HCT116 (cell line): Measurements from ENCODE around the gene OR51F1. TPM values are rescaled to one million over a fixed set of nuclear protein-coding genes. Genes with fewer than 3 reads are reported as not detected.

Source experiments
- ATAC-seq: fragments of 200-7000 bp; cut with Tn5 transposase; 2 replicates; pipeline ENCODE4 v1.9.1; 2020; ENCODE audit warnings: mild to moderate bottlenecking, moderate library complexity
- BruUV-seq: library from RNA; stranded (reverse); fragments of 400-500 nt; replicated peaks from 2 replicates; lab custom pipeline; 2021; lab: Mats Ljungman, UMichigan
- CTCF ChIA-PET: fragments of 300-600 bp; sonication (Branson Sonifier 250); formaldehyde crosslinking; loops from one replicate; lab custom pipeline; 2021; ENCODE audit warnings: antibody characterized with exemption; lab: Charles Lee
- POLR2A ChIA-PET: fragments of 300-600, 350-600 bp; sonication (Branson Sonifier 250); formaldehyde crosslinking; loops from one replicate; lab custom pipeline; 2021; ENCODE audit warnings: antibody characterized with exemption; lab: Charles Lee
- RAD21 ChIA-PET, 2 experiments: fragments of 300-600 bp; sonication (Branson Sonifier 250); formaldehyde crosslinking; loops; one replicate each; lab custom pipeline; 2023; ENCODE audit warnings: low total read pairs in 2 of 2; ENCODE audit not compliant: uncharacterized antibody in 2 of 2, unreplicated experiment in 2 of 2, low non-redundant PET in 1 of 2; lab: Charles Lee
- DNase-seq: peaks from one replicate; pipeline ENCODE4 v3.0.0-alpha.2; 2010; ENCODE audit warnings: low read depth, low spot score
- H2AFZ ChIP-seq: fragments of 200-600 bp; shearing (Covaris generic), sonication (generic); 2 replicates; pipeline ENCODE4 v1.6.1; 2017; ENCODE audit warnings: low read depth, mixed run types, mixed read lengths, antibody characterized with exemption, low read length; ENCODE audit not compliant: poor library complexity, severe bottlenecking
- H3K27ac ChIP-seq: 2 replicates; pipeline ENCODE4 v1.5.1; 2012; ENCODE audit warnings: low read depth, low read length
- H3K27me3 ChIP-seq: fragments of 200-600 bp; sonication (generic); 2 replicates; pipeline ENCODE4 v1.6.1; 2016; ENCODE audit warnings: mixed run types, low read length, mixed read lengths; ENCODE audit not compliant: insufficient read depth
- H3K36me3 ChIP-seq, 2 experiments: fragments of 200-500 bp in 1 of 2; fragments of 200-600 bp in 1 of 2; sonication (Bioruptor generic) in 1 of 2; sonication (generic) in 1 of 2; 2 replicates each; pipeline versions ENCODE4 v1.5.1 to v1.6.1; 2014 to 2016; ENCODE audit warnings: low read length in 2 of 2, inconsistent platforms in 1 of 2, mixed read lengths in 1 of 2, mixed run types in 1 of 2; ENCODE audit not compliant: insufficient read depth in 2 of 2, control insufficient read depth in 1 of 2
- H3K4me1 ChIP-seq, 2 experiments: fragments of 200-600 bp in 1 of 2; sonication (generic) in 1 of 2; 2 replicates each; pipeline versions ENCODE4 v1.5.1 to v1.6.1; 2012 to 2017; ENCODE audit warnings: low read length in 2 of 2, inconsistent platforms in 1 of 2, mild to moderate bottlenecking in 1 of 2, mixed read lengths in 1 of 2, mixed run types in 1 of 2, moderate library complexity in 1 of 2; ENCODE audit not compliant: insufficient read depth in 2 of 2, control insufficient read depth in 1 of 2
- H3K4me2 ChIP-seq: fragments of 200-600 bp; sonication (generic); 2 replicates; pipeline ENCODE4 v1.6.1; 2017; ENCODE audit warnings: mixed run types, low read length, mixed read lengths
- H3K4me3 ChIP-seq, 2 experiments: fragments of 200-600 bp in 1 of 2; sonication (generic) in 1 of 2; replicated peaks in 1 of 2; 2 replicates each; pipeline ENCODE4 v1.5.1; 2011 to 2016; ENCODE audit warnings: low read length in 2 of 2, control low read depth in 1 of 2, low read depth in 1 of 2, mild to moderate bottlenecking in 1 of 2, mixed read lengths in 1 of 2, mixed run types in 1 of 2
- H3K79me2 ChIP-seq: fragments of 200-600 bp; sonication (generic); 2 replicates; pipeline ENCODE4 v1.6.1; 2017; ENCODE audit warnings: mild to moderate bottlenecking, mixed run types, low read length, moderate library complexity, mixed read lengths; ENCODE audit not compliant: insufficient read depth
- H3K9ac ChIP-seq: fragments of 200-600 bp; sonication (generic); 2 replicates; pipeline ENCODE4 v1.6.1; 2016; ENCODE audit warnings: low read length, mixed read lengths
- H3K9me2 ChIP-seq: fragments of 200-600 bp; sonication (generic), shearing (Covaris generic); 2 replicates; pipeline ENCODE4 v1.6.1; 2017; ENCODE audit warnings: mixed run types, mild to moderate bottlenecking, moderate library complexity; ENCODE audit not compliant: insufficient read depth
- H3K9me3 ChIP-seq, 2 experiments: fragments of 200-500 bp in 1 of 2; fragments of 200-600 bp in 1 of 2; sonication (Bioruptor generic) in 1 of 2; sonication (generic) in 1 of 2; 2 replicates each; pipeline ENCODE4 v1.6.1; 2014 to 2017; ENCODE audit warnings: low read length in 2 of 2, mixed read lengths in 2 of 2, inconsistent platforms in 1 of 2, low read depth in 1 of 2, mild to moderate bottlenecking in 1 of 2, mixed run types in 1 of 2, moderate library complexity in 1 of 2; ENCODE audit not compliant: control insufficient read depth in 1 of 2, insufficient read depth in 1 of 2
- H4K20me1 ChIP-seq: fragments of 200-600 bp; sonication (generic), shearing (Covaris generic); 2 replicates; pipeline ENCODE4 v1.6.1; 2017; ENCODE audit warnings: mixed run types, mild to moderate bottlenecking, moderate library complexity; ENCODE audit not compliant: insufficient read depth
- ATF3 ChIP-seq: IDR thresholded peaks from 2 replicates; pipeline ENCODE4 v1.6.1; 2012
- CBX3 ChIP-seq: IDR thresholded peaks from 2 replicates; pipeline ENCODE4 v1.6.1; 2012; ENCODE audit warnings: low read depth
- ELF1 ChIP-seq: IDR thresholded peaks from 2 replicates; pipeline ENCODE4 v1.6.1; 2012; ENCODE audit warnings: low read depth, borderline replicate concordance
- FOSL1 ChIP-seq: IDR thresholded peaks from 2 replicates; pipeline ENCODE4 v1.6.1; 2012; ENCODE audit warnings: low read depth
- JUND ChIP-seq: IDR thresholded peaks from 2 replicates; pipeline ENCODE4 v1.6.1; 2012
- MAX ChIP-seq: IDR thresholded peaks from 2 replicates; pipeline ENCODE4 v1.6.1; 2012
- POLR2A ChIP-seq: IDR thresholded peaks from 2 replicates; pipeline ENCODE4 v1.7.0; 2011; ENCODE audit warnings: borderline replicate concordance; ENCODE audit not compliant: insufficient read depth, insufficient read length; ENCODE audit errors: extremely low read depth
- POLR2AphosphoS5 ChIP-seq: IDR thresholded peaks from 2 replicates; pipeline ENCODE4 v1.6.1; 2011; ENCODE audit warnings: mild to moderate bottlenecking, low read depth, low read length, moderate library complexity
- RAD21 ChIP-seq: IDR thresholded peaks from 2 replicates; pipeline ENCODE4 v1.6.1; 2012; ENCODE audit warnings: low read depth, mild to moderate bottlenecking
- REST ChIP-seq: IDR thresholded peaks from 2 replicates; pipeline ENCODE4 v1.6.1; 2012; ENCODE audit warnings: low read depth
- SP1 ChIP-seq: IDR thresholded peaks from 2 replicates; pipeline ENCODE4 v1.6.1; 2012; ENCODE audit warnings: low read depth
- YY1 ChIP-seq: IDR thresholded peaks from 2 replicates; pipeline ENCODE4 v1.6.1; 2011; ENCODE audit warnings: low read length, low read depth, moderate library complexity, mild to moderate bottlenecking; ENCODE audit not compliant: insufficient replicate concordance; ENCODE audit errors: extremely low read depth
- ZBTB33 ChIP-seq: IDR thresholded peaks from 2 replicates; pipeline ENCODE4 v1.6.1; 2011; ENCODE audit warnings: mild to moderate bottlenecking, low read length, moderate library complexity; ENCODE audit not compliant: insufficient replicate concordance; ENCODE audit errors: extremely low read depth
- ZFX ChIP-seq: fragments of 450-650 bp; IDR thresholded peaks from 2 replicates; pipeline ENCODE4 v1.6.1; 2017
- ZNF274 ChIP-seq: fragments of 200-500 bp; sonication (Bioruptor generic); IDR thresholded peaks from 2 replicates; pipeline ENCODE4 v1.6.1; 2014; ENCODE audit warnings: mild to moderate bottlenecking, low read depth, low read length, inconsistent platforms
- intact Hi-C: fragments of 100-400 bp; cut with micrococcal nuclease; formaldehyde crosslinking; loops from 2 replicates; pipeline ENCODE4 v1.10.0; 2022
- total RNA-seq: library from RNA; stranded (reverse); gene quantifications from one replicate; pipeline ENCODE4 v1.2.1, GENCODE V29; 2021; ENCODE audit not compliant: unreplicated experiment

The OR51F1 gene
- total RNA-seq, 1 experiment from 2014 or later: not detected

GRCh38 chr11:4748438-4748837 lies 21.3 kb downstream of the OR51F1 start:
- H3K4me1 ChIP-seq: no peaks in the 10 kb centered on the region
- no peak for DNase-seq
- TF ChIP-seq RAD21: no peak
- no peak for TF ChIP-seq YY1
- no peak for TF ChIP-seq MAX
- no peak for TF ChIP-seq REST
- no peak for TF ChIP-seq FOSL1
- no peak for TF ChIP-seq ELF1
- no peak for TF ChIP-seq POLR2A
- TF ChIP-seq SP1: no peak
- TF ChIP-seq ZBTB33: no peak
- no peak for TF ChIP-seq ATF3
- no peak for TF ChIP-seq JUND
- TF ChIP-seq ZFX: no peak
- TF ChIP-seq POLR2AphosphoS5: no peak
- no peak for TF ChIP-seq CBX3
- TF ChIP-seq ZNF274: no peak
- H3K4me3 ChIP-seq: no peak overlapping the region
- BruUV-seq: no TSS peak
- H3K9me3 ChIP-seq: no peaks in the 10 kb centered on the region
- no peaks in the 10 kb centered on the region for H3K36me3 ChIP-seq
- intact Hi-C loops: no loop called here
- ChIA-PET CTCF (no interaction called here), POLR2A (no interaction called here), RAD21 (no interaction called here)
- no peak overlapping the region for H3K4me2 ChIP-seq
- H3K9ac ChIP-seq: no peak overlapping the region
- no peak overlapping the region for H3K27ac ChIP-seq
- H4K20me1 ChIP-seq: no peaks in the 10 kb centered on the region; the same call in 1 of the 2 replicates
- ATAC-seq: no peak
- no peaks in the 10 kb centered on the region for H3K79me2 ChIP-seq
- H3K9me2 ChIP-seq: no peaks in the 10 kb centered on the region
- H2AFZ ChIP-seq: no peak overlapping the region
- peaks cover 42% of the 10 kb centered on the region for H3K27me3 ChIP-seq
